GM23338 (cell line): Measurements from ENCODE around the gene C1QA.

Source experiments
- CREB1 ChIP-seq: fragments of 250-450 bp; sonication (Bioruptor Pico); IDR thresholded peaks from 2 replicates; pipeline ENCODE4 v1.5.0; 2020; ENCODE audit warnings: low read depth, mild to moderate bottlenecking, moderate library complexity
- CTCF ChIP-seq, 2 experiments: fragments of 200-600 bp in 1 of 2; sonication (generic) in 1 of 2; conservative IDR thresholded peaks; 2 replicates each; pipeline versions ENCODE4 v1.5.1 to v1.6.1; 2016 to 2017; ENCODE audit warnings: antibody characterized with exemption in 2 of 2, low read depth in 2 of 2, mild to moderate bottlenecking in 2 of 2, moderate library complexity in 1 of 2
- EZH2 ChIP-seq: fragments of 200-600 bp; sonication (generic); IDR thresholded peaks from one replicate; pipeline ENCODE4 v1.8.0; 2017; ENCODE audit warnings: antibody characterized with exemption, mild to moderate bottlenecking, low read depth; ENCODE audit not compliant: unreplicated experiment
- EZH2phosphoT487 ChIP-seq: fragments of 200-600 bp; sonication (generic); IDR thresholded peaks from one replicate; pipeline ENCODE4 v1.8.1; 2018; ENCODE audit warnings: antibody characterized with exemption; ENCODE audit not compliant: unreplicated experiment
- JUNB ChIP-seq: IDR thresholded peaks from one replicate; pipeline ENCODE4 v1.6.1; 2016; ENCODE audit warnings: antibody characterized with exemption; ENCODE audit not compliant: unreplicated experiment
- POLR2AphosphoS5 ChIP-seq: IDR thresholded peaks from 2 replicates; pipeline ENCODE4 v1.6.1; 2016; ENCODE audit warnings: antibody characterized with exemption, low read depth
- STAT1 ChIP-seq: IDR thresholded peaks from one replicate; pipeline ENCODE4 v1.6.1; 2016; ENCODE audit warnings: antibody characterized with exemption; ENCODE audit not compliant: unreplicated experiment
- ZNF114 ChIP-seq: fragments of 250-450 bp; sonication (Bioruptor Pico); IDR thresholded peaks from 2 replicates; pipeline ENCODE4 v1.5.0; 2020; ENCODE audit warnings: mild to moderate bottlenecking, moderate library complexity
- TF ChIP-seq, protein P1 (sequence below): IDR thresholded peaks from one replicate; pipeline ENCODE4 v1.6.1; 2018; ENCODE audit warnings: antibody characterized with exemption; ENCODE audit not compliant: unreplicated experiment

DNA sequence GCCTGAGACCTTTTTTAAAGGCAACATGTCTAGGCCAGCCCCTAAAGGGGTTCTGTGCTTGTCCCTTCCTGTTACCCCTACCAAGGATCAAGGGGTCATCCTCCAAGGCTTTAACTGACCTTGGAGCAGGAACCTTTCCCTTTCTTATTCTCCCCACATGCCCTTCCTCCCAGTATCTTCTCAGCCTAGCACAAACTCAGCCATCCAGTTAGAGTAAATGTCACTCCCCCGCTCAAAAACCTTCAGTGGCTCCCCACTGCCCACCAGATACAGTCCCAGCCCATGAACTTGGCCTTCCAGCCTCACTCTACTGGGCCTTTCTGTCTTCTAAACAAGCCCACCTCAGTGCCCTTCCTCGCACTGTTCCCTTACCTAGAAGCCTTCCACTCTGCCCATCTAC lies 25.5 kb downstream of the C1QA start:
- TF ChIP-seq CTCF (conservative IDR thresholded peaks at IDR 0.05; ENCODE audit: low read depth in 2 of 2) (no peak), EZH2phosphoT487 (no peak), POLR2AphosphoS5 (no peak), JUNB (no peak), CREB1 (CRISPR knock-in tag) (no peak), EZH2 (no peak), ZNF114 (CRISPR knock-in tag) (no peak), STAT1 (no peak)
- TF ChIP-seq, protein P1, sequence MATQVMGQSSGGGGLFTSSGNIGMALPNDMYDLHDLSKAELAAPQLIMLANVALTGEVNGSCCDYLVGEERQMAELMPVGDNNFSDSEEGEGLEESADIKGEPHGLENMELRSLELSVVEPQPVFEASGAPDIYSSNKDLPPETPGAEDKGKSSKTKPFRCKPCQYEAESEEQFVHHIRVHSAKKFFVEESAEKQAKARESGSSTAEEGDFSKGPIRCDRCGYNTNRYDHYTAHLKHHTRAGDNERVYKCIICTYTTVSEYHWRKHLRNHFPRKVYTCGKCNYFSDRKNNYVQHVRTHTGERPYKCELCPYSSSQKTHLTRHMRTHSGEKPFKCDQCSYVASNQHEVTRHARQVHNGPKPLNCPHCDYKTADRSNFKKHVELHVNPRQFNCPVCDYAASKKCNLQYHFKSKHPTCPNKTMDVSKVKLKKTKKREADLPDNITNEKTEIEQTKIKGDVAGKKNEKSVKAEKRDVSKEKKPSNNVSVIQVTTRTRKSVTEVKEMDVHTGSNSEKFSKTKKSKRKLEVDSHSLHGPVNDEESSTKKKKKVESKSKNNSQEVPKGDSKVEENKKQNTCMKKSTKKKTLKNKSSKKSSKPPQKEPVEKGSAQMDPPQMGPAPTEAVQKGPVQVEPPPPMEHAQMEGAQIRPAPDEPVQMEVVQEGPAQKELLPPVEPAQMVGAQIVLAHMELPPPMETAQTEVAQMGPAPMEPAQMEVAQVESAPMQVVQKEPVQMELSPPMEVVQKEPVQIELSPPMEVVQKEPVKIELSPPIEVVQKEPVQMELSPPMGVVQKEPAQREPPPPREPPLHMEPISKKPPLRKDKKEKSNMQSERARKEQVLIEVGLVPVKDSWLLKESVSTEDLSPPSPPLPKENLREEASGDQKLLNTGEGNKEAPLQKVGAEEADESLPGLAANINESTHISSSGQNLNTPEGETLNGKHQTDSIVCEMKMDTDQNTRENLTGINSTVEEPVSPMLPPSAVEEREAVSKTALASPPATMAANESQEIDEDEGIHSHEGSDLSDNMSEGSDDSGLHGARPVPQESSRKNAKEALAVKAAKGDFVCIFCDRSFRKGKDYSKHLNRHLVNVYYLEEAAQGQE = no peak
